ENCODE results near the gene ANKS1A. TPM values are rescaled to one million over a fixed set of nuclear protein-coding genes. Genes with fewer than 3 reads are reported as not detected.

The ANKS1A gene
- total RNA-seq, 1 experiment from 2014 or later = 14.4 TPM

- POLR2A ChIA-PET = no interaction called here
- BruUV-seq (replicated peaks) = no TSS peak
- Histone ChIP-seq H3K4me3 (ENCODE audit: low read depth in 2 of 2, low read length in 2 of 2) (no peak overlapping the region), H3K27ac (ENCODE audit: low read length) (no peak overlapping the region), H3K36me3 (ENCODE audit: control insufficient read depth, insufficient read depth, low read length) (no peaks in the 10 kb centered on the region), H3K9me3 (ENCODE audit: control insufficient read depth, insufficient read depth, low read depth, low read length) (no peaks in the 10 kb centered on the region), H3K27me3 (ENCODE audit: control insufficient read depth, insufficient read depth, low read length) (no peaks in the 10 kb centered on the region), H3K4me1 (ENCODE audit: control insufficient read depth, insufficient read depth, low read length) (peaks cover 6% of the 10 kb centered on the region; the same call in 1 of the 2 replicates)
- in situ Hi-C loops (cut with HindIII; ENCODE audit: low pct_unique_long_range_greater_than_20kb, low sequenced_read_pairs) = no loop called here
- TF ChIP-seq SIN3A (IDR thresholded peaks at IDR 0.05; ENCODE audit: borderline replicate concordance, insufficient read depth, low read depth, low read length) = no peak
- TF ChIP-seq REST (IDR thresholded peaks at IDR 0.05; ENCODE audit: insufficient read depth in 1 of 2, low read depth in 2 of 2, low read length in 1 of 2) = no peak
- no peak for TF ChIP-seq POLR2AphosphoS5 (IDR thresholded peaks at IDR 0.05; ENCODE audit: low read depth, low read length)
- no peak for TF ChIP-seq CTCF (IDR thresholded peaks at IDR 0.05)
- TF ChIP-seq TCF7L2 (IDR thresholded peaks at IDR 0.05; ENCODE audit: low read depth, low read length) = no peak
- CTCF ChIA-PET = no interaction called here
- ATAC-seq (no peak), DNase-seq (ENCODE audit: low read depth, low spot score) (no peak)
- intact Hi-C loops (cut with micrococcal nuclease; ENCODE audit: unreplicated experiment) = no loop called here
Measured at GRCh38 chr6:34900321-34901031, 11.4 kb downstream of the ANKS1A start.

- Histone ChIP-seq H3K4me3 (ENCODE audit: low read depth in 2 of 2, low read length in 2 of 2) (no peak overlapping the region), H3K9me3 (ENCODE audit: control insufficient read depth, insufficient read depth, low read depth, low read length) (no peaks in the 10 kb centered on the region), H3K4me1 (ENCODE audit: control insufficient read depth, insufficient read depth, low read length) (peaks cover 6% of the 10 kb centered on the region; the same call in 1 of the 2 replicates), H3K27ac (ENCODE audit: low read length) (peak overlapping the region; percentile 41; the same call in 1 of the 2 replicates), H3K27me3 (ENCODE audit: control insufficient read depth, insufficient read depth, low read length) (no peaks in the 10 kb centered on the region), H3K36me3 (ENCODE audit: control insufficient read depth, insufficient read depth, low read length) (no peaks in the 10 kb centered on the region)
- in situ Hi-C loops (cut with HindIII; ENCODE audit: low pct_unique_long_range_greater_than_20kb, low sequenced_read_pairs) = no loop called here
- TF ChIP-seq TCF7L2 (IDR thresholded peaks at IDR 0.05; ENCODE audit: low read depth, low read length) = no peak
- no peak for TF ChIP-seq CTCF (IDR thresholded peaks at IDR 0.05)
- TF ChIP-seq REST (IDR thresholded peaks at IDR 0.05; ENCODE audit: insufficient read depth in 1 of 2, low read depth in 2 of 2, low read length in 1 of 2) = no peak
- BruUV-seq (replicated peaks) = no TSS peak
- no peak for DNase-seq (ENCODE audit: low read depth, low spot score)
- POLR2A ChIA-PET = no interaction called here
- CTCF ChIA-PET = no interaction called here
- intact Hi-C loops (cut with micrococcal nuclease; ENCODE audit: unreplicated experiment) = no loop called here
- ATAC-seq = no peak
Measured at GRCh38 chr6:34901930-34902329, 12.9 kb downstream of the ANKS1A start.
